ENCODE data around the gene NCL. TPM values are rescaled to one million over a fixed set of nuclear protein-coding genes. Genes with fewer than 3 reads are reported as not detected.
A peak's percentile ranks its signal among the peaks of the same experiment; 100 is the strongest.

The NCL gene
- total and polyA plus RNA-seq, 2 of the 13 experiments (the other 11 are each of a cell fraction or from before 2014, with no cell fraction given) = 105 to 779 TPM

GRCh38 chr2:231418820-231419640, 45.3 kb downstream of the NCL start (continued):
- TF ChIP-seq, protein P1, sequence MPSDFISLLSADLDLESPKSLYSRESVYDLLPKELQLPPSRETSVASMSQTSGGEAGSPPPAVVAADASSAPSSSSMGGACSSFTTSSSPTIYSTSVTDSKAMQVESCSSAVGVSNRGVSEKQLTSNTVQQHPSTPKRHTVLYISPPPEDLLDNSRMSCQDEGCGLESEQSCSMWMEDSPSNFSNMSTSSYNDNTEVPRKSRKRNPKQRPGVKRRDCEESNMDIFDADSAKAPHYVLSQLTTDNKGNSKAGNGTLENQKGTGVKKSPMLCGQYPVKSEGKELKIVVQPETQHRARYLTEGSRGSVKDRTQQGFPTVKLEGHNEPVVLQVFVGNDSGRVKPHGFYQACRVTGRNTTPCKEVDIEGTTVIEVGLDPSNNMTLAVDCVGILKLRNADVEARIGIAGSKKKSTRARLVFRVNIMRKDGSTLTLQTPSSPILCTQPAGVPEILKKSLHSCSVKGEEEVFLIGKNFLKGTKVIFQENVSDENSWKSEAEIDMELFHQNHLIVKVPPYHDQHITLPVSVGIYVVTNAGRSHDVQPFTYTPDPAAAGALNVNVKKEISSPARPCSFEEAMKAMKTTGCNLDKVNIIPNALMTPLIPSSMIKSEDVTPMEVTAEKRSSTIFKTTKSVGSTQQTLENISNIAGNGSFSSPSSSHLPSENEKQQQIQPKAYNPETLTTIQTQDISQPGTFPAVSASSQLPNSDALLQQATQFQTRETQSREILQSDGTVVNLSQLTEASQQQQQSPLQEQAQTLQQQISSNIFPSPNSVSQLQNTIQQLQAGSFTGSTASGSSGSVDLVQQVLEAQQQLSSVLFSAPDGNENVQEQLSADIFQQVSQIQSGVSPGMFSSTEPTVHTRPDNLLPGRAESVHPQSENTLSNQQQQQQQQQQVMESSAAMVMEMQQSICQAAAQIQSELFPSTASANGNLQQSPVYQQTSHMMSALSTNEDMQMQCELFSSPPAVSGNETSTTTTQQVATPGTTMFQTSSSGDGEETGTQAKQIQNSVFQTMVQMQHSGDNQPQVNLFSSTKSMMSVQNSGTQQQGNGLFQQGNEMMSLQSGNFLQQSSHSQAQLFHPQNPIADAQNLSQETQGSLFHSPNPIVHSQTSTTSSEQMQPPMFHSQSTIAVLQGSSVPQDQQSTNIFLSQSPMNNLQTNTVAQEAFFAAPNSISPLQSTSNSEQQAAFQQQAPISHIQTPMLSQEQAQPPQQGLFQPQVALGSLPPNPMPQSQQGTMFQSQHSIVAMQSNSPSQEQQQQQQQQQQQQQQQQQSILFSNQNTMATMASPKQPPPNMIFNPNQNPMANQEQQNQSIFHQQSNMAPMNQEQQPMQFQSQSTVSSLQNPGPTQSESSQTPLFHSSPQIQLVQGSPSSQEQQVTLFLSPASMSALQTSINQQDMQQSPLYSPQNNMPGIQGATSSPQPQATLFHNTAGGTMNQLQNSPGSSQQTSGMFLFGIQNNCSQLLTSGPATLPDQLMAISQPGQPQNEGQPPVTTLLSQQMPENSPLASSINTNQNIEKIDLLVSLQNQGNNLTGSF (CRISPR knock-in tag; IDR thresholded peaks at IDR 0.05) = no peak; the same call in 1 of the 2 replicates
- TF ChIP-seq WIZ (CRISPR knock-in tag; IDR thresholded peaks at IDR 0.05) (peak; percentile 85; the same call in 1 of the 2 replicates), ZNF33A (CRISPR knock-in tag; IDR thresholded peaks at IDR 0.05; ENCODE audit: borderline replicate concordance) (no peak), KDM6A (CRISPR knock-in tag; IDR thresholded peaks at IDR 0.05; ENCODE audit: low read depth) (no peak), TBP (CRISPR knock-in tag; IDR thresholded peaks at IDR 0.05) (no peak), NKX3-1 (CRISPR knock-in tag; IDR thresholded peaks at IDR 0.05) (no peak), HNF4A (CRISPR knock-in tag; IDR thresholded peaks at IDR 0.05) (peak; percentile 70), RFX5 (IDR thresholded peaks at IDR 0.05; ENCODE audit: low read depth, low read length) (no peak; the same call in 1 of the 2 replicates), TP53 (CRISPR knock-in tag; conservative IDR thresholded peaks at IDR 0.05) (no peak), RFXAP (CRISPR knock-in tag; IDR thresholded peaks at IDR 0.05; ENCODE audit: borderline replicate concordance) (0 out of 2 replicates have a peak, but pooled peaks have one; percentile 75), KMT2A (CRISPR knock-in tag; IDR thresholded peaks at IDR 0.05) (no peak; the same call in 1 of the 2 replicates)
- TF ChIP-seq, protein P2, sequence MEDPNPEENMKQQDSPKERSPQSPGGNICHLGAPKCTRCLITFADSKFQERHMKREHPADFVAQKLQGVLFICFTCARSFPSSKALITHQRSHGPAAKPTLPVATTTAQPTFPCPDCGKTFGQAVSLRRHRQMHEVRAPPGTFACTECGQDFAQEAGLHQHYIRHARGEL (CRISPR knock-in tag; IDR thresholded peaks at IDR 0.05) = no peak; the same call in 1 of the 2 replicates
- TF ChIP-seq, protein P3, sequence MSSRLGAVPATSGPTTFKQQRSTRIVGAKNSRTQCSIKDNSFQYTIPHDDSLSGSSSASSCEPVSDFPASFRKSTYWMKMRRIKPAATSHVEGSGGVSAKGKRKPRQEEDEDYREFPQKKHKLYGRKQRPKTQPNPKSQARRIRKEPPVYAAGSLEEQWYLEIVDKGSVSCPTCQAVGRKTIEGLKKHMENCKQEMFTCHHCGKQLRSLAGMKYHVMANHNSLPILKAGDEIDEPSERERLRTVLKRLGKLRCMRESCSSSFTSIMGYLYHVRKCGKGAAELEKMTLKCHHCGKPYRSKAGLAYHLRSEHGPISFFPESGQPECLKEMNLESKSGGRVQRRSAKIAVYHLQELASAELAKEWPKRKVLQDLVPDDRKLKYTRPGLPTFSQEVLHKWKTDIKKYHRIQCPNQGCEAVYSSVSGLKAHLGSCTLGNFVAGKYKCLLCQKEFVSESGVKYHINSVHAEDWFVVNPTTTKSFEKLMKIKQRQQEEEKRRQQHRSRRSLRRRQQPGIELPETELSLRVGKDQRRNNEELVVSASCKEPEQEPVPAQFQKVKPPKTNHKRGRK (CRISPR knock-in tag; IDR thresholded peaks at IDR 0.05) = no peak
- TF ChIP-seq, protein P4, sequence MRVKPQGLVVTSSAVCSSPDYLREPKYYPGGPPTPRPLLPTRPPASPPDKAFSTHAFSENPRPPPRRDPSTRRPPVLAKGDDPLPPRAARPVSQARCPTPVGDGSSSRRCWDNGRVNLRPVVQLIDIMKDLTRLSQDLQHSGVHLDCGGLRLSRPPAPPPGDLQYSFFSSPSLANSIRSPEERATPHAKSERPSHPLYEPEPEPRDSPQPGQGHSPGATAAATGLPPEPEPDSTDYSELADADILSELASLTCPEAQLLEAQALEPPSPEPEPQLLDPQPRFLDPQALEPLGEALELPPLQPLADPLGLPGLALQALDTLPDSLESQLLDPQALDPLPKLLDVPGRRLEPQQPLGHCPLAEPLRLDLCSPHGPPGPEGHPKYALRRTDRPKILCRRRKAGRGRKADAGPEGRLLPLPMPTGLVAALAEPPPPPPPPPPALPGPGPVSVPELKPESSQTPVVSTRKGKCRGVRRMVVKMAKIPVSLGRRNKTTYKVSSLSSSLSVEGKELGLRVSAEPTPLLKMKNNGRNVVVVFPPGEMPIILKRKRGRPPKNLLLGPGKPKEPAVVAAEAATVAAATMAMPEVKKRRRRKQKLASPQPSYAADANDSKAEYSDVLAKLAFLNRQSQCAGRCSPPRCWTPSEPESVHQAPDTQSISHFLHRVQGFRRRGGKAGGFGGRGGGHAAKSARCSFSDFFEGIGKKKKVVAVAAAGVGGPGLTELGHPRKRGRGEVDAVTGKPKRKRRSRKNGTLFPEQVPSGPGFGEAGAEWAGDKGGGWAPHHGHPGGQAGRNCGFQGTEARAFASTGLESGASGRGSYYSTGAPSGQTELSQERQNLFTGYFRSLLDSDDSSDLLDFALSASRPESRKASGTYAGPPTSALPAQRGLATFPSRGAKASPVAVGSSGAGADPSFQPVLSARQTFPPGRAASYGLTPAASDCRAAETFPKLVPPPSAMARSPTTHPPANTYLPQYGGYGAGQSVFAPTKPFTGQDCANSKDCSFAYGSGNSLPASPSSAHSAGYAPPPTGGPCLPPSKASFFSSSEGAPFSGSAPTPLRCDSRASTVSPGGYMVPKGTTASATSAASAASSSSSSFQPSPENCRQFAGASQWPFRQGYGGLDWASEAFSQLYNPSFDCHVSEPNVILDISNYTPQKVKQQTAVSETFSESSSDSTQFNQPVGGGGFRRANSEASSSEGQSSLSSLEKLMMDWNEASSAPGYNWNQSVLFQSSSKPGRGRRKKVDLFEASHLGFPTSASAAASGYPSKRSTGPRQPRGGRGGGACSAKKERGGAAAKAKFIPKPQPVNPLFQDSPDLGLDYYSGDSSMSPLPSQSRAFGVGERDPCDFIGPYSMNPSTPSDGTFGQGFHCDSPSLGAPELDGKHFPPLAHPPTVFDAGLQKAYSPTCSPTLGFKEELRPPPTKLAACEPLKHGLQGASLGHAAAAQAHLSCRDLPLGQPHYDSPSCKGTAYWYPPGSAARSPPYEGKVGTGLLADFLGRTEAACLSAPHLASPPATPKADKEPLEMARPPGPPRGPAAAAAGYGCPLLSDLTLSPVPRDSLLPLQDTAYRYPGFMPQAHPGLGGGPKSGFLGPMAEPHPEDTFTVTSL (CRISPR knock-in tag; IDR thresholded peaks at IDR 0.05; ENCODE audit: borderline replicate concordance) = no peak

Data from HepG2 (cell line).